Karpas-422 (cell line): ENCODE measurements around the gene UBE2R2. TPM values are rescaled to one million over a fixed set of nuclear protein-coding genes. Genes with fewer than 3 reads are reported as not detected.
A peak's percentile ranks its signal among the peaks of the same experiment; 100 is the strongest.
"Not testable (repeated sequence)": the region's sequence is repeated elsewhere in the genome, so short reads cannot be mapped to it uniquely, and the experiment has no call there.

Experiments used
- DNase-seq: peaks from one replicate; pipeline ENCODE4 v3.0.0-alpha.2; 2015
- H2AFZ ChIP-seq: fragments of 200-600 bp; sonication (generic); 2 replicates; pipeline ENCODE4 v1.6.1; 2014; ENCODE audit warnings: antibody characterized with exemption, low read length, mixed read lengths
- H3K27ac ChIP-seq: fragments of 200-600 bp; sonication (generic); 2 replicates; pipeline ENCODE4 v1.5.1; 2014; ENCODE audit warnings: mild to moderate bottlenecking, low read length, moderate library complexity
- H3K27me3 ChIP-seq: fragments of 200-600 bp; sonication (generic); 2 replicates; pipeline ENCODE4 v1.6.1; 2014; ENCODE audit warnings: low read length, mixed read lengths
- H3K36me3 ChIP-seq: fragments of 200-600 bp; sonication (generic); 2 replicates; pipeline ENCODE4 v1.6.1; 2014; ENCODE audit warnings: low read length, mixed read lengths; ENCODE audit not compliant: insufficient read depth
- H3K4me1 ChIP-seq: fragments of 200-600 bp; sonication (generic); 2 replicates; pipeline ENCODE4 v1.6.1; 2014; ENCODE audit warnings: mild to moderate bottlenecking, low read length, mixed read lengths
- H3K4me2 ChIP-seq: fragments of 200-600 bp; sonication (generic); 2 replicates; pipeline ENCODE4 v1.6.1; 2014; ENCODE audit warnings: low read length, low read depth, mild to moderate bottlenecking; ENCODE audit not compliant: poor library complexity, severe bottlenecking
- H3K4me3 ChIP-seq: fragments of 200-600 bp; sonication (generic); 2 replicates; pipeline ENCODE4 v1.5.1; 2014; ENCODE audit warnings: mild to moderate bottlenecking, antibody characterized with exemption, low read length, mixed read lengths
- H3K79me2 ChIP-seq: fragments of 200-600 bp; sonication (generic); 2 replicates; pipeline ENCODE4 v1.6.1; 2014; ENCODE audit warnings: mild to moderate bottlenecking, low read length, mixed read lengths
- H3K9ac ChIP-seq: fragments of 200-600 bp; sonication (generic); 2 replicates; pipeline ENCODE4 v1.6.0; 2014; ENCODE audit warnings: low read length
- H3K9me2 ChIP-seq: fragments of 200-600 bp; sonication (generic), shearing (Covaris generic); replicated peaks from 2 replicates; pipeline ENCODE4 v1.6.0; 2014; ENCODE audit warnings: mild to moderate bottlenecking, low read length, moderate library complexity; ENCODE audit not compliant: insufficient read depth
- H3K9me3 ChIP-seq: fragments of 300-700, 200-600 bp; sonication (generic); 2 replicates; pipeline ENCODE4 v1.6.1; 2014; ENCODE audit warnings: low read length, mixed read lengths
- H4K20me1 ChIP-seq: fragments of 200-600 bp; sonication (generic); 2 replicates; pipeline ENCODE4 v1.6.1; 2014; ENCODE audit warnings: mild to moderate bottlenecking, antibody characterized with exemption, low read length, low read depth; ENCODE audit not compliant: insufficient read depth
- total RNA-seq: library from RNA; depleted of rRNA; stranded (reverse); fragments of >200 nt; shearing (Covaris generic); gene quantifications from 2 replicates; pipeline ENCODE4 v1.2.3, GENCODE V29; 2014; ENCODE audit warnings: low replicate concordance

Gene UBE2R2
- total RNA-seq, 1 experiment from 2014 or later = 34.0 TPM

DNA sequence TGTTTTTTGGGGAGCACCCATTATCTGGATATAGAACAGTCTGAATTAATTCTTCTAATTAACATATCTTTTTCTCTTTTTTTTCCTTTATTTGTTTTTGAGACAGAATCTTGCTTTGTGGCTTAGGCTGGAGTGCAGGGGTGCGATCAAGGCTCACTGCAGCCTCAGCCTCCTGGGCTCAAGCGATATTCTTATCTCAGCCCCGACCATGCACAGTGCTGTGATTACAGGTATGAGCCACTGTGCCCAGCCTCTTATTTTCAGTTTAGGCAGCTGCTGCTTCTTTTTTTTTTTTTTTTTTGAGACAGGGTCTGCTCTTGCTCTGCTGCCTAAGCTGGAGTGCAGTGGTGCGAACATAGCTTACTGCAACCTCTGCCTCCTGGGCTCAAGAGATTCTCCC lies 20.2 kb downstream of the UBE2R2 start:
- H3K9ac ChIP-seq = no peak overlapping the region

GRCh38 chr9:33840381-33840780 lies 23.4 kb downstream of the UBE2R2 start:
- Histone ChIP-seq H3K79me2 (peaks cover 99% of the 10 kb centered on the region), H3K9ac (no peak overlapping the region), H3K27ac (no peak overlapping the region), H3K4me3 (no peak overlapping the region), H3K4me1 (peaks cover 20% of the 10 kb centered on the region), H3K9me3 (no peaks in the 10 kb centered on the region), H4K20me1 (peaks cover 17% of the 10 kb centered on the region), H3K27me3 (no peaks in the 10 kb centered on the region), H3K36me3 (no peaks in the 10 kb centered on the region), H2AFZ (no peak overlapping the region), H3K9me2 (no peaks in the 10 kb centered on the region), H3K4me2 (no peak overlapping the region)
- DNase-seq = no peak

More for the DNA sequence above, 20.2 kb downstream of the UBE2R2 start:
- no peaks in the 10 kb centered on the region for H3K9me3 ChIP-seq
- peaks cover 27% of the 10 kb centered on the region for H3K4me1 ChIP-seq
- no peak for DNase-seq
- H3K4me2 ChIP-seq = no peak overlapping the region
- H4K20me1 ChIP-seq = peaks cover 23% of the 10 kb centered on the region
- H3K4me3 ChIP-seq = no peak overlapping the region
- H3K36me3 ChIP-seq = no peaks in the 10 kb centered on the region
- peaks cover 98% of the 10 kb centered on the region for H3K79me2 ChIP-seq
- H2AFZ ChIP-seq = no peak overlapping the region
- H3K27ac ChIP-seq = peak overlapping the region; percentile 47; the same call in 1 of the 2 replicates
- no peaks in the 10 kb centered on the region for H3K27me3 ChIP-seq
- no peaks in the 10 kb centered on the region for H3K9me2 ChIP-seq

DNA sequence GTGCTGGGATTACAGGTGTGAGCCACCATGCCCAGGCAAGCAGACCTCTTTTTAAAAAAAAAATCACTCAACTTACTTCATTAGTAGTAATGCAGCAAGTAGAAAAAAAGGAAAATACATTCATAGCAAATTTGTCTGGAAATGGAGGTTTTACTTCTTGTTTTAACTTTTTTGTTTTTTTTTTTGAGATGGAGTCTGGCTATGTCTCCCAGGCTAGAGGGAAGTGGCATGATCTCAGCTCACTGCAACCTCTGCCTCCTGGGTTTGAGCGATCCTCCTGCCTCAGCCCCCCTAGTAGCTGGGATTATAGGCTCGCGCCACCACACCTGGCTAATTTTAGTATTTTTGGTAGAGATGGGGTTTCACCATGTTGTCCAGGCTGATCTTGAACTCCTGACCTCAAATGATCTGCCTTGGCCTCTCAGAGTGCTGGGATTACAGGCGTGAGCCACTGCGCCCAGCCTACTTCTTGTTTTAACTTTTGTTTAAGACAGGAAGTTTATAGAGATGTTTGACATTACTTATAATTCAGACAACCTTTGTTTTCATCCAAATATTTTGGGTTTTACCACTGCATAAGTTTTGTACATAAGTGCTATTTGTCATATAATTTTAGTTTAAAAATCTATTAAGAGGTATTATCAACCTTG lies 26.5 kb downstream of the UBE2R2 start:
- DNase-seq = no peak
- Histone ChIP-seq H3K27ac (no peak overlapping the region), H3K27me3 (no peaks in the 10 kb centered on the region), H2AFZ (no peak overlapping the region), H3K9me3 (no peaks in the 10 kb centered on the region), H3K9me2 (no peaks in the 10 kb centered on the region), H3K4me1 (peaks cover 13% of the 10 kb centered on the region), H4K20me1 (peaks cover 10% of the 10 kb centered on the region), H3K4me2 (no peak overlapping the region), H3K79me2 (peaks cover 100% of the 10 kb centered on the region), H3K4me3 (no peak overlapping the region), H3K9ac (no peak overlapping the region), H3K36me3 (no peaks in the 10 kb centered on the region)

DNA sequence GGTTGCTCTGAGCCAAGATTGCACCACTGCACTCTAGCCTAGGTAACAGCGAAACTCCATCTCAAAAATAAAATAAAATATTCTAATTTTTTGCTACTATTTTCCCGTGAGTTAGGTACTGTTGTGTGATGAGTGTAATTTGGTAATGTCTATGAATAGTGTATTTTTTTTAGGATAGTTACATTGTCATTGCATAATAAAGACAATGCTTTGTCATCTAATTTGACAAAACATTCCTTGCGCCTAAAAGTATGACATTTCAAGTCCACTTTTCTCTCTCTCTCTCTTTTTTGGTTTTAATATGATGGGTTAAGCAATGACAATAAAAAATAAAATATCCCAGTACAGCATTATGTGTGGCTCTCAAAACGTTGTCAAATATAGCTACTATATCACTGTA lies 29.3 kb downstream of the UBE2R2 start:
- H3K9me3 ChIP-seq = no peaks in the 10 kb centered on the region
- H3K4me3 ChIP-seq = no peak overlapping the region
- peaks cover 36% of the 10 kb centered on the region for H3K4me1 ChIP-seq
- no peak for DNase-seq
- no peak overlapping the region for H3K27ac ChIP-seq
- no peaks in the 10 kb centered on the region for H3K9me2 ChIP-seq
- no peak overlapping the region for H3K4me2 ChIP-seq
- no peaks in the 10 kb centered on the region for H4K20me1 ChIP-seq
- no peak overlapping the region for H3K9ac ChIP-seq
- H3K27me3 ChIP-seq = no peaks in the 10 kb centered on the region
- peaks cover 100% of the 10 kb centered on the region for H3K79me2 ChIP-seq
- H2AFZ ChIP-seq = no peak overlapping the region
- H3K36me3 ChIP-seq = no peaks in the 10 kb centered on the region

GRCh38 chr9:33847894-33848205 lies 30.9 kb downstream of the UBE2R2 start:
- H2AFZ ChIP-seq, H3K27me3 ChIP-seq, H3K4me3 ChIP-seq, H3K9me3 ChIP-seq, H4K20me1 ChIP-seq, H3K9me2 ChIP-seq, H3K36me3 ChIP-seq, DNase-seq, H3K9ac ChIP-seq, H3K27ac ChIP-seq, H3K4me2 ChIP-seq: not testable (repeated sequence)
- peaks cover 100% of the 10 kb centered on the region for H3K79me2 ChIP-seq
- H3K4me1 ChIP-seq = peaks cover 44% of the 10 kb centered on the region

- Histone ChIP-seq H3K79me2 (peaks cover 100% of the 10 kb centered on the region), H3K4me2 (no peak overlapping the region), H3K9me3 (no peaks in the 10 kb centered on the region), H3K4me3 (no peak overlapping the region), H3K36me3 (no peaks in the 10 kb centered on the region), H3K27ac (peak overlapping the region; percentile 9; the same call in 1 of the 2 replicates), H4K20me1 (no peaks in the 10 kb centered on the region), H3K4me1 (peaks cover 44% of the 10 kb centered on the region), H3K27me3 (no peaks in the 10 kb centered on the region), H3K9me2 (no peaks in the 10 kb centered on the region), H2AFZ (no peak overlapping the region), H3K9ac (no peak overlapping the region)
- DNase-seq = no peak
Observed at GRCh38 chr9:33850267-33850629, 33.3 kb downstream of the UBE2R2 start.

GRCh38 chr9:33850677-33851076 lies 33.7 kb downstream of the UBE2R2 start:
- Histone ChIP-seq H3K9ac (no peak overlapping the region), H3K4me1 (peaks cover 44% of the 10 kb centered on the region), H3K9me3 (no peaks in the 10 kb centered on the region), H4K20me1 (no peaks in the 10 kb centered on the region), H3K4me3 (no peak overlapping the region), H3K9me2 (no peaks in the 10 kb centered on the region), H2AFZ (no peak overlapping the region), H3K36me3 (no peaks in the 10 kb centered on the region), H3K27ac (peak overlapping the region; percentile 9), H3K79me2 (peaks cover 100% of the 10 kb centered on the region), H3K4me2 (no peak overlapping the region), H3K27me3 (no peaks in the 10 kb centered on the region)
- no peak for DNase-seq

DNA sequence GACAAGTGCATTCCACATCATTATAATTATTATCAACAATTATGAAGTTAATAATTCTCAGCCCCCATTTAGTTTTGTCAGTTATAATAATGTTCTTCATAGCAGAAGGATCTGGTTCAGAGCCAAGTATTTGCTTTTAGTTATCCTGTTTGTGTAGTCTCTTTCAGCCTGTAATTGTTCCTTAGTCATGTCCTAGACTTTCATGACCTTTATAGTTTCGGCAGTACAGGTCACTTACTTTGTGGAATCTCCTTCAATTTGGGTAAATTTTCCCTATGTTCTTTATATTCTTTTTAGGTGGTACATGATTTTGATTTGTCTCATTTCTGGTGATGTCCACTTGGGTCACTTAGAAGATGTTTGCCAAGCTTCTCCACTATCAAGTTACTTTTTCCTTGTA lies 34.3 kb downstream of the UBE2R2 start:
- Histone ChIP-seq H3K9ac (no peak overlapping the region), H3K4me2 (no peak overlapping the region), H2AFZ (no peak overlapping the region), H3K36me3 (no peaks in the 10 kb centered on the region), H3K27me3 (no peaks in the 10 kb centered on the region), H3K27ac (0 out of 2 replicates have a peak overlapping the region, but pooled peaks have one; percentile 9), H3K9me2 (no peaks in the 10 kb centered on the region), H3K4me3 (no peak overlapping the region), H3K4me1 (peaks cover 42% of the 10 kb centered on the region), H3K79me2 (peaks cover 100% of the 10 kb centered on the region), H4K20me1 (no peaks in the 10 kb centered on the region), H3K9me3 (no peaks in the 10 kb centered on the region)
- no peak for DNase-seq
